SU-DHL-6 (cell line): ENCODE results near the gene GRID1.

ENCODE experiments used
- H2AFZ ChIP-seq: fragments of 200-600 bp; sonication (generic); 2 replicates; pipeline ENCODE4 v1.6.1; 2014; ENCODE audit warnings: low read depth, mild to moderate bottlenecking, moderate library complexity, mixed read lengths, antibody characterized with exemption, low read length; ENCODE audit not compliant: severe bottlenecking
- H3F3A ChIP-seq: fragments of 200-600 bp; shearing (Covaris generic); 2 replicates; pipeline ENCODE4 v1.6.0; 2016; ENCODE audit warnings: antibody characterized with exemption, mild to moderate bottlenecking; ENCODE audit not compliant: insufficient read depth
- H3K27ac ChIP-seq: fragments of 200-600 bp; sonication (generic); 2 replicates; pipeline ENCODE4 v1.5.1; 2016; ENCODE audit warnings: low read depth, mild to moderate bottlenecking, low read length, moderate library complexity, mixed read lengths
- H3K27me3 ChIP-seq: fragments of 200-600 bp; sonication (generic), shearing (Covaris generic); 2 replicates; pipeline ENCODE4 v1.6.0; 2014; ENCODE audit warnings: mild to moderate bottlenecking, low read length
- H3K36me3 ChIP-seq: fragments of 200-600 bp; sonication (generic); 2 replicates; pipeline ENCODE4 v1.6.1; 2014; ENCODE audit warnings: mild to moderate bottlenecking, low read length, mixed read lengths
- H3K4me2 ChIP-seq: fragments of 300-600, 200-600 bp; shearing (Covaris generic), sonication (generic); 2 replicates; pipeline ENCODE4 v1.6.0; 2014; ENCODE audit warnings: low read length, low read depth, mild to moderate bottlenecking; ENCODE audit not compliant: poor library complexity, severe bottlenecking
- H3K4me3 ChIP-seq: fragments of 200-600 bp; sonication (generic); 2 replicates; pipeline ENCODE4 v1.5.1; 2014; ENCODE audit warnings: antibody characterized with exemption, low read length, mild to moderate bottlenecking, mixed read lengths; ENCODE audit not compliant: insufficient read depth, poor library complexity, severe bottlenecking
- H3K79me2 ChIP-seq: fragments of 200-600 bp; sonication (generic); 2 replicates; pipeline ENCODE4 v1.6.1; 2014; ENCODE audit warnings: mild to moderate bottlenecking, low read length, moderate library complexity; ENCODE audit not compliant: insufficient read depth
- H3K9ac ChIP-seq: fragments of 200-600 bp; sonication (generic); 2 replicates; pipeline ENCODE4 v1.7.0; 2014; ENCODE audit warnings: mild to moderate bottlenecking, low read length
- H3K9me2 ChIP-seq: fragments of 200-600 bp; sonication (generic); replicated peaks from 2 replicates; pipeline ENCODE4 v1.6.1; 2014; ENCODE audit warnings: low read length; ENCODE audit not compliant: insufficient read depth
- H3K9me3 ChIP-seq: fragments of 200-600 bp; sonication (generic); 2 replicates; pipeline ENCODE4 v1.6.1; 2014; ENCODE audit warnings: low read length, mixed read lengths; ENCODE audit not compliant: insufficient read depth
- H4K20me1 ChIP-seq: fragments of 200-600 bp; sonication (generic); 2 replicates; pipeline ENCODE4 v1.6.1; 2014; ENCODE audit warnings: low read depth, mild to moderate bottlenecking, antibody characterized with exemption, low read length, moderate library complexity, mixed read lengths
- CTCF ChIP-seq: fragments of 200-600 bp; sonication (generic); IDR thresholded peaks from one replicate; pipeline ENCODE4 v1.5.1; 2017; ENCODE audit warnings: antibody characterized with exemption, mild to moderate bottlenecking, low read length, moderate library complexity; ENCODE audit not compliant: insufficient read depth, poor library complexity, severe bottlenecking
- EZH2phosphoT487 ChIP-seq: fragments of 200-600 bp; sonication (generic), shearing (Covaris generic); conservative IDR thresholded peaks from 2 replicates; pipeline ENCODE4 v1.6.1; 2018; ENCODE audit warnings: mild to moderate bottlenecking, antibody characterized with exemption, low read length, moderate library complexity, mixed read lengths

The GRID1 gene

GRCh38 chr10:85623342-85623741 is 743.3 kb downstream of the GRID1 start:
- no peaks in the 10 kb centered on the region for H3K36me3 ChIP-seq
- no peaks in the 10 kb centered on the region for H3F3A ChIP-seq
- TF ChIP-seq EZH2phosphoT487: no peak
- no peaks in the 10 kb centered on the region for H3K9me2 ChIP-seq
- no peak overlapping the region for H2AFZ ChIP-seq
- H3K27me3 ChIP-seq: no peaks in the 10 kb centered on the region
- no peak overlapping the region for H3K4me2 ChIP-seq
- no peak overlapping the region for H3K9ac ChIP-seq
- H3K4me3 ChIP-seq: no peak overlapping the region
- no peaks in the 10 kb centered on the region for H3K79me2 ChIP-seq
- no peak overlapping the region for H3K27ac ChIP-seq
- no peaks in the 10 kb centered on the region for H4K20me1 ChIP-seq
- no peaks in the 10 kb centered on the region for H3K9me3 ChIP-seq

- no peaks in the 10 kb centered on the region for H4K20me1 ChIP-seq
Observed at GRCh38 chr10:85622425-85622824, 744.2 kb downstream of the GRID1 start.

GRCh38 chr10:85621562-85621961 is 745.0 kb downstream of the GRID1 start:
- H3K4me2 ChIP-seq: no peak overlapping the region
- no peak overlapping the region for H2AFZ ChIP-seq
- no peaks in the 10 kb centered on the region for H3F3A ChIP-seq
- H3K36me3 ChIP-seq: no peaks in the 10 kb centered on the region
- no peak overlapping the region for H3K9ac ChIP-seq
- no peak for TF ChIP-seq CTCF
- TF ChIP-seq EZH2phosphoT487: no peak
- no peaks in the 10 kb centered on the region for H3K9me3 ChIP-seq
- H3K9me2 ChIP-seq: no peaks in the 10 kb centered on the region
- no peaks in the 10 kb centered on the region for H4K20me1 ChIP-seq
- H3K4me3 ChIP-seq: no peak overlapping the region
- no peaks in the 10 kb centered on the region for H3K79me2 ChIP-seq
- H3K27me3 ChIP-seq: no peaks in the 10 kb centered on the region
- H3K27ac ChIP-seq: no peak overlapping the region

More at GRCh38 chr10:85622425-85622824, 744.2 kb downstream of the GRID1 start:
- no peak overlapping the region for H2AFZ ChIP-seq
- no peaks in the 10 kb centered on the region for H3K9me3 ChIP-seq
- no peak for TF ChIP-seq CTCF
- no peak for TF ChIP-seq EZH2phosphoT487
- no peak overlapping the region for H3K4me2 ChIP-seq
- H3K27me3 ChIP-seq: no peaks in the 10 kb centered on the region
- H3K9ac ChIP-seq: no peak overlapping the region
- H3K27ac ChIP-seq: no peak overlapping the region
- H3K9me2 ChIP-seq: no peaks in the 10 kb centered on the region
- H3K79me2 ChIP-seq: no peaks in the 10 kb centered on the region
- H3K36me3 ChIP-seq: no peaks in the 10 kb centered on the region
- no peak overlapping the region for H3K4me3 ChIP-seq
- H3F3A ChIP-seq: no peaks in the 10 kb centered on the region

- no peak overlapping the region for H2AFZ ChIP-seq
- no peaks in the 10 kb centered on the region for H3F3A ChIP-seq
- TF ChIP-seq EZH2phosphoT487 (no peak), CTCF (no peak)
- H3K36me3 ChIP-seq: no peaks in the 10 kb centered on the region
- no peak overlapping the region for H3K9ac ChIP-seq
- no peak overlapping the region for H3K4me3 ChIP-seq
- H3K9me2 ChIP-seq: no peaks in the 10 kb centered on the region
- H3K9me3 ChIP-seq: no peaks in the 10 kb centered on the region
- H3K27ac ChIP-seq: no peak overlapping the region
- no peaks in the 10 kb centered on the region for H3K79me2 ChIP-seq
- no peaks in the 10 kb centered on the region for H3K27me3 ChIP-seq
- H3K4me2 ChIP-seq: no peak overlapping the region
- H4K20me1 ChIP-seq: no peaks in the 10 kb centered on the region
Observed at GRCh38 chr10:85620807-85621206, 745.8 kb downstream of the GRID1 start.
